Right cardiac atrium (tissue), 5 donors: Measurements from ENCODE around the gene TRIO. TPM values are rescaled to one million over a fixed set of nuclear protein-coding genes. Genes with fewer than 3 reads are reported as not detected.

Source experiments
- ATAC-seq, 2 donors: fragments of 200-7000 bp; cut with Tn5 transposase; one replicate each; pipeline versions ENCODE4 v1.8.0 to v1.9.1; 2020; ENCODE audit warnings: moderate library complexity in 2 of 2, mild to moderate bottlenecking in 1 of 2
- DNase-seq, 3 donors: peaks; one replicate each; pipeline ENCODE4 v3.0.0-alpha.2; 2020
- H3K27ac ChIP-seq: one replicate; pipeline ENCODE4 v1.5.1; 2013; ENCODE audit warnings: mild to moderate bottlenecking, low read length, control low read depth, moderate library complexity
- H3K27me3 ChIP-seq: one replicate; pipeline ENCODE4 v1.6.1; 2013; ENCODE audit not compliant: control insufficient read depth, insufficient read depth
- H3K4me1 ChIP-seq: one replicate; pipeline ENCODE4 v1.6.1; 2013; ENCODE audit warnings: low read length; ENCODE audit not compliant: control insufficient read depth, insufficient read depth
- H3K4me3 ChIP-seq: one replicate; pipeline ENCODE4 v1.5.1; 2013; ENCODE audit warnings: low read length, control low read depth
- H3K9me3 ChIP-seq: one replicate; pipeline ENCODE4 v1.6.1; 2013; ENCODE audit warnings: low read length; ENCODE audit not compliant: control insufficient read depth
- WGBS: extraction: QIAGEN DNeasy Blood & Tissue Kit; methylation state at CpG from one replicate; pipeline ENCODE4 v1.1.7; 2013; 5-methylcytosine and 5-hydroxymethylcytosine counted together
- intact Hi-C, 4 donors: fragments of 100-400 bp; cut with DNase I; formaldehyde crosslinking; loops; one replicate each; pipeline versions ENCODE4 v1.11.0 to v1.14.0; 2022 to 2023
- polyA plus RNA-seq: library from polyadenylated mRNA; stranded (reverse); fragments of 200-250 nt; gene quantifications from one replicate; pipeline ENCODE4 v1.2.3, GENCODE V29; 2013
- total RNA-seq, 4 donors: library from RNA; stranded (reverse); fragmentation: NEBNext Ultra II Directional; extraction: Animal tissue kit (Norgen Biotek cat#: 25700); gene quantifications; one replicate each; pipeline ENCODE4 v1.2.1, GENCODE V29; 2021
- donor health status: healthy with polysubstance abuse.
- donor health status: DM: no; HTN: yes; CAD: no.
- donor health status: DM: no; HTN: no; CAD: no.
- donor health status: DM: no; HTN: yes; CAD: no; lungs with severe emphysema.
- donor health status: DM: yes; HTN: yes; CAD: no.

TRIO gene
- total and polyA plus RNA-seq, 5 donors: 31.3 to 66.0 (median 54.1) TPM

DNA sequence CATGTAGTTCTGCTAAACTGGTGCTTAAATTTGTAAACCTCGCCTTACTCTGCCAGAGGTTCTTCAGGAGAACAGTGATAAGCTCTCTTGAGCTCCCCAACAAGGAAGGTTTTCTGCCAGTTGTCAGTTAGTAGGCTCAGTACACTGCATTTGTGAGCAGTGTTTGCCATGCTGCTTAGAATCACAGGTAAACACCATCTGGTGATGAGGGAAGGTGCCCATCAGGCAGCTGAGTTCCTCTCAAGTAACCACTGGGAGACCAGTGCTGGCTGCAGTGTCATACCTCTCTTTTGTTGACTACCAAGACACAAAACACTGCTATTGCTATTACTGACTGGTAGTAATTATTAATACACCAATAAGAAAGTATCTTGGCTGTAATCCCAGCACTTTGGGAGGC, 252.3 kb downstream of the TRIO start:
- Histone ChIP-seq H3K4me1 (no peaks in the 10 kb centered on the region), H3K27ac (no peak overlapping the region), H3K27me3 (no peaks in the 10 kb centered on the region), H3K4me3 (no peak overlapping the region), H3K9me3 (peaks cover 2% of the 10 kb centered on the region)
- ATAC-seq: no peak
- intact Hi-C loops: no loop called here
- WGBS: 91% methylated on average over 1 of the region's 1 CpG
- no peak for DNase-seq

DNA sequence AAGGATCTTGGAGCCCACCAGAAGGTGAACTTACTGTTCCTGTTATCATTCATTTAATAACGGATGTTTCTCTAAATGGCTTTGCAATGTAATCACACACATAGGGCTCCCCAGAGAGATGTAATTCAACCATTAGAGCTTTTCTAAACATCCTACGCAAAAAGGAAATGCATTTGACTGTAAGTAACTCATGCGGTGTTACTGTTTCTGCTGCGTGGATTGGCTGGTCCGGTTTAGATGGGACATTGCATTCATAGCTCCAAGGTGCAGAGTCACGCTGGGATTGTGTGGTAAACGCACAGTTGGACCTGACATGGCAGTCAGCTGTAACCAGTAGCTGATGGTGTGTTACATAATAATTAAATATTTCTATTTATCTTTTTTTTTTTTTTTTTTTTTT, 252.9 kb downstream of the TRIO start:
- Histone ChIP-seq H3K27me3 (no peaks in the 10 kb centered on the region), H3K4me1 (no peaks in the 10 kb centered on the region), H3K9me3 (peaks cover 2% of the 10 kb centered on the region), H3K27ac (no peak overlapping the region), H3K4me3 (no peak overlapping the region)
- intact Hi-C loops: no loop called here
- no peak for DNase-seq
- ATAC-seq: no peak
- WGBS: 89% methylated on average over 7 of the region's 7 CpGs

- no peak for DNase-seq
- Histone ChIP-seq H3K4me1 (no peaks in the 10 kb centered on the region), H3K27ac (no peak overlapping the region), H3K4me3 (no peak overlapping the region), H3K27me3 (no peaks in the 10 kb centered on the region), H3K9me3 (peaks cover 2% of the 10 kb centered on the region)
- WGBS: 90% methylated on average over 5 of the region's 5 CpGs
- intact Hi-C loops: no loop called here
- no peak for ATAC-seq
These were observed 253.6 kb downstream of the TRIO start for GRCh38 chr5:14396737-14397136.

DNA sequence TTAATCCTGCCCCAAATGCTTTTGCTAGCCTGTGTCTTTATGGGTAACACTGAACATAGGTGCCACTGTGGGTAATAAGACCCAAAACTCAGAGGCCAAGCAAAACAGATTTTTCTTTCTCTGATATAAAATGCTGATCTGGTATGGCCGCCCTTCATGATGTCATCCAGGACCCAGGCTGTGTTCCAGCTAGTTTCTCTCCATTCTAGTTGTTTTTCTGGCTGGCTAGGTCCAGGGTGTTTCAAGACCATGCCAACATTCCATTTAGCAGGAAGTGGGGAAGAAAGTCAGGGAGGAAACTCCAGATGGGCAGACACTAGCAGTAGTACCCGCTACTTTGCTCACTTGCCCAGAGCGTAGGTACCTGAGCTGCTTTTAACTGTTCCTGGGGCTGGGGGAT, 254.6 kb downstream of the TRIO start:
- DNase-seq (peak in 2 of 3 donors; percentile 45 to 72), ATAC-seq (peak; percentile 61 to 72)
- Histone ChIP-seq H3K27ac (peak overlapping the region; percentile 31), H3K4me3 (no peak overlapping the region), H3K4me1 (no peaks in the 10 kb centered on the region), H3K9me3 (peaks cover 2% of the 10 kb centered on the region), H3K27me3 (no peaks in the 10 kb centered on the region)
- intact Hi-C loops: no loop called here
- WGBS: 70% methylated on average over 3 of the region's 3 CpGs

DNA sequence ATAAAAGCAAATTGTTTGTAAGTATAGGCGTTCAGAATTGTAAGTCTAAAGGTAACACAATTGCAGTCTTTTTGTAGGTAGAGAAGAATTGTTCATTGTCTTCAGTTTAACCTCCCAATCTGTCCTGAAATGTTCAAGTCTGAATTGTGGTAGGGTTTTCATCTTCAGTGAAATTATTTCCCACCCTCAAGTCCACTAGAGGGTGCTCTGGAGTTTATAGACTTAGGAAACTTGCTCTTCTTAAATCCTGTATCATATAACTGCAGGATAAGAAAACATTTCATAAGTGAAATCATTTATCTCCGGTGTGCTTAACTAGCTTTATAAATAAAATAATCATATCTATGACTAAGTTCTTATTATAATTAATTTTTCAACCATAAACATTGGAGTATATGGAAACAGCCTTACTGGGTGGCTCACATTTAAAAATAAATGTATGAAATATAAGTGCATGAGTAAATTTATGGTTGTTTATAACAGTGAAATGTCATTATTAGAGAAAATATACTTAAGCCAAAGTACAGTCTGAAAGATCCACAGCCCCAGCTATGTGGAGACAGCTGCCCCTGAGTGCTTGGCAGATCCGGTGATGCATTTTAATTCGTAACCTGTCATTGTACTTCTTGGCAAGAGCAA, 256.0 kb downstream of the TRIO start:
- DNase-seq (no peak), ATAC-seq (peak in 1 of 2 donors; percentile 52)
- peaks cover 2% of the 10 kb centered on the region for H3K9me3 ChIP-seq
- WGBS: 52% methylated on average over 4 of the region's 4 CpGs
- intact Hi-C loops: no loop called here
- no peak overlapping the region for H3K27ac ChIP-seq
- no peaks in the 10 kb centered on the region for H3K4me1 ChIP-seq
- no peak overlapping the region for H3K4me3 ChIP-seq
- H3K27me3 ChIP-seq: no peaks in the 10 kb centered on the region

DNA sequence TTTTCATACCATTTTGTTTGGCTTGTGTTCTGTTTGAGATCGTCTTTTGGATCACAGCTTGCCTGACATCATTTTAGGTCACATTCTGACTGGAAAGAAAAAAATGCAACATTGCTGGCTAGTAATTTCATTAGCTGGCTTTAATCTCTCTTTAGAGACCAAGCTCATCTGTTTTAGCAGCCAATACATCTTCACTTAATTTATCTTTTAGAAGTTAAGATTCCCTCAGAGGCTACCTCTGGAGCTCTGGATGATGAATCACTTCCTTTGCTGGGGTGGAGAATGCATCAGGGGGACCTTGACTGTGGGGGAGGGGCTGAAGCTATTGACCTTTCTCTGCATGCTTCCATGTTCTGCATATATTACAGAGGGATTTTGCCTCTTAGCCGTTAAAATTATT, 256.9 kb downstream of the TRIO start:
- ATAC-seq: peak in 1 of 2 donors; percentile 28

DNA sequence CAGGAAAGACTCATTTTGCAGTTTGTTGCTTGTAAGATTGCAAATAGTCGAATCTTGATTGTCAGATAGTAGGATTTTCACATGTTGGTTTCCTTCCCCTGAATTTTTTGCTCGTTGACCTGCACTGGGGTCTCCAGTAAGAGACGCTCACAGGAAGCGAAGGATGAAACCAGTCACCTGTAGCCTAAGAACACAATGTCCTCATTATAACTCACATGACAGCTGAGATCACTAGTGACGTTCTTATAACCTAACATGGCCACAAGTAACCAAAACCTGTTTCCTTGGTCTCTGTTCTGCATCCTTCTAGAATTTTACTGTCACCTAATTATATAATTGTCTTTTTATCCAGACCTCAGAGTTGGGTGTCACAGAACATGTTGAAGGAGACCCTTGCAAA, 257.5 kb downstream of the TRIO start:
- no peak for DNase-seq
- intact Hi-C loops: loop anchor here in 2 of 4 donors (10.0 kb wide), 1 partner anchor 244 kb away; no protein-coding TSS in a partner anchor

More for the DNA sequence above, 256.9 kb downstream of the TRIO start:
- intact Hi-C loops: loop anchor here in 2 of 4 donors (10.0 kb wide), 1 partner anchor 245 kb away; no protein-coding TSS in a partner anchor
- H3K9me3 ChIP-seq: peaks cover 2% of the 10 kb centered on the region
- no peak for DNase-seq
- no peaks in the 10 kb centered on the region for H3K4me1 ChIP-seq
- H3K4me3 ChIP-seq: no peak overlapping the region
- no peak overlapping the region for H3K27ac ChIP-seq
- no peaks in the 10 kb centered on the region for H3K27me3 ChIP-seq
- 57% methylated on average over 2 of the region's 2 CpGs for WGBS

DNA sequence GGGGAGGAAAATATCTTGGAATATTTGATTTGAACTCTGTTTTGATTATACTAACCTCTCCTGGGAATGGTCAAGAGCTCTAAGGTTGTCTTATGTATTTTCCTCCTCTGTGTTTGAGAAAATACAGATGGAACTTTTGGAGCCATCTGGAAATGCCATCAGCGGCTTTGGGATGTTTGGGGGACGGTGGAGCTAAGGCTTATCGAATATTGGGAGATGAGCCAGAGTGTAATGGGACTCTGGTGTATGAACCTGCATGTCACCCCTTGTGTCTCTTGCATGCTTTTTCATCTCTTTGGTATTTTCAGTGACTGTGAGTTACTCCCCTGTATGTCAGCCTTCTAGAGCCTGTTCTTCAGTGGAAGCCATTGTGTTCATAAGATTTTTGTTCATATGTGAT, 258.5 kb downstream of the TRIO start:
- peaks cover 2% of the 10 kb centered on the region for H3K9me3 ChIP-seq
- H3K27me3 ChIP-seq: no peaks in the 10 kb centered on the region
- DNase-seq (no peak), ATAC-seq (no peak)
- no peak overlapping the region for H3K27ac ChIP-seq
- no peak overlapping the region for H3K4me3 ChIP-seq
- no peaks in the 10 kb centered on the region for H3K4me1 ChIP-seq
- WGBS: 69% methylated on average over 3 of the region's 3 CpGs
- intact Hi-C loops: loop anchor here in 2 of 4 donors (10.0 kb wide), 1 partner anchor 243 kb away; no protein-coding TSS in a partner anchor

More for the DNA sequence above, 257.5 kb downstream of the TRIO start:
- H3K4me1 ChIP-seq: no peaks in the 10 kb centered on the region
- 88% methylated on average over 5 of the region's 5 CpGs for WGBS
- no peak overlapping the region for H3K4me3 ChIP-seq
- peaks cover 2% of the 10 kb centered on the region for H3K9me3 ChIP-seq
- ATAC-seq: no peak
- H3K27me3 ChIP-seq: no peaks in the 10 kb centered on the region
- no peak overlapping the region for H3K27ac ChIP-seq

DNA sequence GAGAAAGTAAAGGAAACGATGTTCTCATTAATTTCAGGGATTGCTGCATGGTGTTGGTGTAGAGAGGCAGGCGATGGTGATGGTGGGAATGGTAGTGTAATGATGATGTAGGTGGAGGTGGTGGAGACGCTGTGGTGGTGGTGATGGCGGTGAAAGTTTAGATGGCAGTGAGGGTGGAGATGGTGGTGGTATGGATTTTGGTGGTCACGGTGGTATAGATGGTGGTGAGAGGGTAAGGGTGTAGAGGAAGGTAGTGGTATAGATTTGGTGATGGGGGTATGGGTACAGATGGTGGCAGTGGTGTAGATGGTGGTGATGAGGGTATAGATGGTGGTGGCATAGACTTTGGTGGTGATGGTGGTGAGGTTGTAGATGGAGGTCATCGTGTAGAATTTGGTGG, 259.3 kb downstream of the TRIO start:
- H3K27ac ChIP-seq: no peak overlapping the region
- H3K9me3 ChIP-seq: peaks cover 5% of the 10 kb centered on the region
- H3K4me1 ChIP-seq: peaks cover 6% of the 10 kb centered on the region
- no peaks in the 10 kb centered on the region for H3K27me3 ChIP-seq
- no peak overlapping the region for H3K4me3 ChIP-seq
- intact Hi-C loops: loop anchor here in 2 of 4 donors (10.0 kb wide), 1 partner anchor 242 kb away; no protein-coding TSS in a partner anchor
- DNase-seq (no peak), ATAC-seq (no peak)
- over 99% methylated on average over 6 of the region's 6 CpGs for WGBS

GRCh38 chr5:14404780-14405179, 261.6 kb downstream of the TRIO start:
- peaks cover 6% of the 10 kb centered on the region for H3K4me1 ChIP-seq
- H3K27ac ChIP-seq: no peak overlapping the region
- 88% methylated on average over 6 of the region's 6 CpGs for WGBS
- intact Hi-C loops: loop anchor here in 2 of 4 donors (10.0 kb wide), 1 partner anchor 240 kb away; no protein-coding TSS in a partner anchor
- peaks cover 3% of the 10 kb centered on the region for H3K9me3 ChIP-seq
- no peak overlapping the region for H3K4me3 ChIP-seq
- DNase-seq (no peak), ATAC-seq (no peak)
- H3K27me3 ChIP-seq: no peaks in the 10 kb centered on the region

DNA sequence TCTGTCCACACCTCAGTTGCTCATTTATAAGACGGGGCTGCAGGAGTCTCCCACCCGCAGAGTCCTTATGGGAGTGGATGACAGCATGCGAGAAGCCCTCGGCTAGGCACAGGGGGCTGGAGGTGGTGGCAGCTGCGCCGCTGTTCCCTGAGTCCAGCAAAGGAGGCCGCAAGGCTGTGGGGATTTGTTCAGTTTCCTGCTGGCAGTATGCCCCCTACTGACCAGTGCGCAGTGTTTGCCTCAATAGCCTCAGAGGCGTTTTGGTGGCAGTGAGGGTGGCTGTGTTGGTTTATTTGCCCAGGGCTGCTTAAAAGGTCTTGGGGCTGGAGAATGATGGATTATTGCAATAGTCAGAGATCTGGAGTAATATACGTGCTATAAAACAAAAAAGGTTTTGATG, 262.1 kb downstream of the TRIO start:
- 94% methylated on average over 10 of the region's 10 CpGs for WGBS
- no peak overlapping the region for H3K27ac ChIP-seq
- intact Hi-C loops: loop anchor here in 2 of 4 donors (10.0 kb wide), 1 partner anchor 240 kb away; no protein-coding TSS in a partner anchor

More for the DNA sequence above, 262.1 kb downstream of the TRIO start:
- H3K4me3 ChIP-seq: no peak overlapping the region
- ATAC-seq (no peak), DNase-seq (no peak)
- peaks cover 3% of the 10 kb centered on the region for H3K9me3 ChIP-seq
- no peaks in the 10 kb centered on the region for H3K27me3 ChIP-seq
- peaks cover 6% of the 10 kb centered on the region for H3K4me1 ChIP-seq
